Measurements from ENCODE around the gene CDC42BPG.

CDC42BPG gene

DNA sequence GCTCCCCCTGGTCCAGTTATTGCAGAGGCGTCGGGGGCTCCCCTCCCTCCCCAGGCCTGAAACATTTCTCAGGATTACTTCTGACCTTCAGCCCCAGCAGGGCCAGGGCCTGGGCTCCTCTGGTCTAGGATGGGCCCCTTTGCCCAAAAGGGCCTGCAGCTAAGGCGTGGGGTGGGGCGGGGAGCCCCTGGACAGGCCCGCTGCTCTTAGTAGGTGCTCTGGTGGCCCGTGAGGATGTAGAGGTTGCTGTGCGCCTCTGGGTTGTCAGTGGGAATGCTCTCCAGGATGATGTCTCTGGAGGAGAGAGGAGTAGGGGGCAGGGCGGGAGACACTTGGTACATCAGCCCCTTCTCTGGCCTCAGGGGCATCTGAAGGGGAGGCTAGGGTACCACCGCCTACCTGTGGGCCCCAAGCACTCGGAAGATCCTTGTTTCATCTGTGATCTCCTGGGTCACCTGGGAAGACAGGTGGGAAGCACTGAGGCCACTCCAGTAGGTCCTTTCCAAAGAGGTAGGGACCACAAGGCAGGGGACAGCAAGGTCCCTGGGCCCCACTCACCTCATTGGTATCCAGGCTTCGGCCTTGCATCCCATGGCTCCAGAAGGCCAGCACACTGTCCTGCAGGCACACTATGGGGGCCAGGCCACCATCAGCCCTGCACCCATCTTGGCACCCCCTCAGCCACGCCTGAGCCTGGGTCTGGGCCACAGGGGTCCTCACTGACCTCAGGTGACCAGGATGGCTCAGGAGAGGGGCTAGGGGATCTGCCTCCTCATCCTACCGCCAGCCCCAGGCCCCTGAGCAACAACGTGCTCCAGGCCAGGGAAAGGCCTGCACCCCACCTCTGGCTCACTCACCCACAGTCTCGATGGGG lies 54.9 kb downstream of the CDC42BPG start:
- DNase-seq (ENCODE audit: low read depth in 2 of 2) = no peak

DNA sequence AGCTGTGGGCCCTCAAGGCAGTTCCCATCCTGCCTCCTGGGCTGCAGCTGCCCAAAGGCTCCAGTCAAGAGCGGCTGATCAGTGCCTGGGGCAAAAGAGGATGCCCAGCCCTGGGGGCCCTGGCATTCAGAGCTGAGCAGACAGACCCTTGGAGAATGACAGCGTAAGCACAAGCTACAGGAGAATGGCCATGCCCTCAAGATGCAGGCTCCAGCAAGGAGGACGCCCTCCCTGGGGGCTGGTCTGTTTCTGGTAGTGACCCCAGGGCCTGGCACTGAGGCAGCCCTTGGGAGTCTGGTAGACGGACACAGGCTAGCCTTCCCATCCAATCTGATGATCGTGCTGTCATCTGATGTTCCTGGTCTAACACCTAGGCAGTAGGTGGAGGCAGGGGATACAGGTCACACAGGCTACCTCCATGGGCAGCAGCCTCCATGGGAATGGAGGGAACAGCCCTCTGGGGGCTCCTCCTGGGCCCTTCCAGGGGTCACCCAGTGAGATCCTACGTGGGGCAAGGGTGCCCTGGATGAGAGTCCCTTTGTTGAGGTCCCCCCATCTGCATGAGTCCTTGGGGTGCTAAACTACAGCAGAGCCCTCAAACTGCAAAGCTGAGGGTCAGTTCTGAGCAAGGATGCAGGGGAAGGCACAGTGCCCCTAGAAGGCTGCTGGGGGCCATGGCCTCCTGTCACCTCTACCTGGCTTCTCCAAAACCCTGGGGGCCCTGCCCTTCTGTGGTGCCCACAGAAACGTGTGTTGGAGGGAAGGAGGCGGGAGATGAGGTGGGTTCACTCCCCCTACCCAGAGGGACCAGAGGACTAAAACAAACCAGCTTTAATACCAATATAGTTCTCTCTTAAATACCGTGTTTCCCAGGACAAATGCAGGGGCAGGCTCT lies 55.9 kb downstream of the CDC42BPG start:
- no peak for DNase-seq (ENCODE audit: low read depth in 2 of 2)

DNA sequence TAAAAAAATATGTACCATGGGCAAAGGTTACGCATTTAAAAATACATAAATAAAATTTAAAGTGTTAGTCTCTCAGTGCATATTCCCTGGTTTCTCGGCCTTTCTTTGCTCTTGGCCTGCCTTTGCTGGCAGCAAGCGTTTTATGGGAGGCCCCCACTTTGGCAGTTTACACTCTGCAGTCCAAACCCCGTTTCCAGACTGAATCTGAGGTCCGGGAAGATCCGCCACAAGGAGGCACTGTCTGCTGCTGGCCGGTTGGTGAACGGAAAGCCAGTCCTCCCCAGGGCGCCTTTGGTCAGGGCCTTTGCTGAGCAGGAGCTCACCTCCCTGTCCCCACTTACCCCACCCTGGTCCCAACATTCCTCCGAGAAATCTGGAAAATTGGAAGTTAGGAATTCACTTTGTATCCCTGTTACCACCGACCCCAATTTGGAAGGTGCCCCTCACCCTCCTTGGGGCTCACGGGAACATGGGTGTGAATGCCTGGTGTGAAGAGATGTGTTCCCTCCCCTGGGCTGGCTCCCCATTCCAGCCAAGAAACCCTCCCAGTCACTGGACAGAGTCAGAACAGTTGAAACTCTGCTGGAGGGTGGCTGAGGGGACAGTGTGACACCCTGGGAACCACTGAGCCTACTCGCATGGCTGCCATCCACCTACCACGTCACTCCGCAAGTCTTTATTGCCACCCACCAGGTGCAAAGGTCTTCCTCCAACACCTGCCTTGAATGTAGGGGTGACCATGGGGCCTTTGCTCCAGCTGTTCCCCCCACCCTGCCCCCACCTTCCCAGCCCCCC lies 56.7 kb downstream of the CDC42BPG start:
- no peak for DNase-seq (ENCODE audit: low read depth in 2 of 2)

DNA sequence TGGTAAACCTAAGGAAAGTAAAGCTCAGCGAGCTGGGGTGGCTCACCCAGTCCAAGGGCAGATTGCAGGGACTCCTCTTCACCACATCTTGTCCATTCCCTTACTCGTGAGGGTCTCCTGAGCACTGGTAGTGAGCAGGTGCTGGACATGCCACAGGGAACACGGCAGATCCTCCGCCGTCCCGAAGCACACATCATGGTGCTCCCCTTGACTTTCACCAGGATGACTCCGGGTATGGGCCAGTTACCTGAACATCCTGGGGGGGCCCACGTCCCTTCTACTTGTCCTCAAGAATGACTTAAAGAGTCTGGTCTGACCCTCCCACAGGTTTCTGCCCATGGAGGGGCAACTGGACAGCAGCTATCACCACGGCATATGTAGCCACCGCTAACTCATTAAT lies 58.1 kb downstream of the CDC42BPG start:
- no peak for DNase-seq (ENCODE audit: low read depth in 2 of 2)

DNA sequence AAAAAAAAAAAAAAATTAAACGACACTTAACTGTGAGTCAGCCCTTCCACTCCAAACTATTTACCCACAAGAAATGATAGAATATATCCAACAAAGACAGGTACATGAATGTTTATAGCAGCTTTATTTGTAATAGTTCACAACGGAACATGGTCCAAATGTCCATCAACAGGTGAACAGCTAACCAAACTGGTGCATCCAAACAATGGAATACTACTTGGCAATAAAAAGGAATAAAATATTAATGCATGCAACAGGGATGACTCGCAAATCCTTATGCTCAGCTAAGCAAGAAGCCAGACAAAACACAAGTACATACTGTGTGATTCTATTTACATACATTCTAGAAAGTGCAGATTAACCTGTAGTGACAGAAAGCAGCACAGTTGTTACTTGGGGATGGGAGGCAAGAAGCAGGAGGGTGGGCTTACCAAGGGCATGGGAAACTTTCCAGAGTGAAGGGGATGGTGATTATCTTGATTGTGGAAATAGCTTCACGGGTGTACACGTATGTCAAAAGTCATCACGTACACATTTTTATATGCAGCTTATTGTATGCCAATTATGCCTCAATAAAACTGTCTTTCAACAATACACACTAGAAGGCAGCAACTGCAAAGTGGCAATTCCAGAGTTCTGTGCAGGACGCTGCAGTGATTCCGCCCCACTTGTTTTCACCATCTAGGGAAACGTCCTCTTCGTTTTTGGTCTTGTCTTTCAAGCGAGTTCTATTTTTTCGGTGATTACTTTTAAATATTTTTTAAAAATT lies 59.5 kb downstream of the CDC42BPG start:
- no peak for DNase-seq (ENCODE audit: low read depth in 2 of 2)

DNA sequence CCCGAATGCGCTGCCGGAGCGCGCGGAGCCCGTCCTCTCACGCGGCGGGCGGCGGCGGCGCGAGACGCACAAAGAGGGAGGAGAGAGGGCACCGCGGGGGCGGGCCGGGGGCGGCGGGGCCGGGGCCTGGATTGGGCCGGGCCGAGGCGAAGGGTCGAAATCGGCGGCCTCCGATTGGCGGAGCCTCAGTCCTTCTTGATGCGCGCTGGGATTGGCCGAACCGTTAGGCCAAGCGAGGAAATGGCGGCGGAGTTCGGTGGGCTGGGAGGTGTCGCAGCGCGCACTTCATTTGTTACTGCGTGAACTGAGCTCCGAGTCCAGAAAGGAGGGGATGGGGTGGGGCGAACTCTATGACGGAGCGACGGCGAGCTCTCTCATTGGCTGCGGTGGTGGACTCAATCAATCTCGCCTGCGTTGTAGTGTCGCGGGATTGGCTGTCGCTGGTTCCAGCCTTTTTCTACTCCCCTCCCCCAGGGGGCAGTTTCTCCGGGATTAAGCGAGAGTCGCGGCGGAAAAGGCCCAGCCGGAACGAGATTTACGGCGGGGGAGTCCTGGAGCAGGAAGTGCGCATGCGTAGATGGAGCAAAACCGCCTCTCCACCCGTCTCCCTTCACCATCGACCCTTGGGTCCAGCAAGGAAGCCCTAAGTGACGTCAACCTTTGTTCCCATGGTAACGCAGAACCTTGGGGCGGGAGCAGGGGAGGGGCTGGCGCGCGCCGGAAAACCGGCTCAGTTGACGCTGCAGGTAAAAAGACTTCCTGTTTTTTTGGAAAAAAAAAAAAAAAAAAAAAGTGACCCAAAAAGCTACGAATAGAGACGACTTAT lies 65.8 kb downstream of the CDC42BPG start, which contains the start of gene SF1:
TSS of gene SF1 (minus strand) at position 70 of the 826 bp plus-strand sequence. CDS start 150 bp downstream, outside the sequence.
- peak; percentile 97 to 99 for DNase-seq (ENCODE audit: low read depth in 2 of 2)

DNA sequence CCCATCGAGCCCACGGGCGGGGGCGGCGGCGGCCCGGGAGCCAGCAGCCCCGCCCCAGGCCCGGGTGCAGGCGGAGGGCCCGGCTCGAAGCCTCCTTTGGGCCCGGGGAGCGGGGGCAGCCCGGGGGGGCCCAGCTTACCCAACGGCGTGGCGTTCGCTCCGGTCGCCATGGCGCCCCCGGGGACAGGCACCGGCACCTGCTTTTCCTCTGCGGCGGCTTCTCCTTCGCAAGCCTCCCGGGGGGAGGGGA lies 66.3 kb downstream of the CDC42BPG start:
- DNase-seq (ENCODE audit: low read depth in 2 of 2) = no peak

DNA sequence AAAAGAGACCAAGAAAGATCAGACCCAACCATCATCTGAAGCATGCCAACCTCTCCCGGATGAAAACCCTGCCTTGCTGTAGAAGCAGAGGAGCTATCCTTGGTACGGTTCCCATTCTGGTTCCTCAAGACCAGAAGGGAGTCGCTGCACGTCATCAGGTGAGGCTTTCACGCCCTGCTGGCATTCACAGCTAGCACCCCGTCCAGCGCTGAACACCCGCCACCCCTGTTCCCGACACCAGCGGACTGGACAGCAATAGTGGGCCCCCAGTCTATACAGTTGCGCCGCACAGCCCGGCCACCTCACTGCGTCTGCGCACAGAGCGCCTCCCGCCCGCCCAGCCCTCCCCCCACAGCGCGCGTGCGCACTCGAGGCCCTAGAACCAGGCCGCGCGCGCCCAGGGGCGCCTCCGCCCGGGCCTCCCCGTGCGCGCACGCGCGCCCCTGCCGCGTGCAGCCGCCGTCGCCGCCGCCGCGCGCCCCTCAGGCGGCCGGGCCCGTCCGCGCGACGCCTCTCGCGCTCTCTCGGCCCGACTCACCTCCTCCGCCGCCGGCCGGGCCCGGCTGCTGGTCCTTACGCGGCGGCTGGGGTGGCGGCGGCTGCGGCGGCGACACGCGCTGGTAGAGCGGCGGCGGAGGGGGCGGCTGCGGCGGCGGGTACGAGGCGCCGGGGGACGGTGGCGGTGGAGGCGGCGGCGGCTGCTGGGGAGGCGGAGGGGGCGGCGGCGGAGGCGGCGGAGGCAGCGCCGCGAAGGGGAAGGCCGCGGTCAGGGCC lies 66.8 kb downstream of the CDC42BPG start:
- peak; percentile 61 to 64 for DNase-seq (ENCODE audit: low read depth in 2 of 2)

DNA sequence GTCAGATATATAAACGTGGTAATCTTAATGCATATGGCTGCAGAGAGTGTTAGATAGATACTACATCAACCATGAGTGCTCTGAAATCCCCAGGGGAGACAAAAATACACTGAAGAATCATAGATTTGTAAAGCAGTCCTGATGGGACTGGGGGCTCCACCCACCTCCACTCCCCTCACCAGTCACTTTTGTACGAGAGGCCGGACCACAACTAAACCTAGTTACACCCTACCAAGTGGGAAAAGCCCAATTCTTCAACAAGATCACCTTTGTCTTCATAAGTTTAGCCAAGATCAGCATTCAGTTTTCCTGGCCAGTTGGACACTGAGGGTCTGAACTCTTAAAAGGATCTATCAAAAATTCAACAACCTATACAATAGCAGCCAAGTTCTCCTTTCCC lies 67.6 kb downstream of the CDC42BPG start:
- DNase-seq (ENCODE audit: low read depth in 2 of 2) = no peak

DNA sequence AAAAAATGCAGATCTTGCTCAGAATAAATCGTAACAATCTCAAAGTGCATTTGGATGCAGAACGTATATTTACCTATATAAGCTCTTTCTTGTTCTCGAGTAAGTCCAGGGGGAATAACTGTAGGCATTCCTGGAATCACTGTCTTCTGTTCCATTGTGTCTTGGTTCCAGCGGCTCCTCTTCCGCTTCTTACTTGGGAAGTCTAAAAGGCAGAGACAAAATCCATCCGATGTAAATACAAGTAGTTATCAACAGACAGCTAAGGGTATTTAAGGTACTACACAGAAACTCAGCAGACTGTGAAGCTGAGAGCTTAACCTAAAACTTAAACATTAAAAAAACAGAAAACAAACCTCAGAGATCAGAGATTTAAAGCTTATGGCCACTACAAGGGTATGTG lies 68.0 kb downstream of the CDC42BPG start:
- no peak for DNase-seq (ENCODE audit: low read depth in 2 of 2)

DNA sequence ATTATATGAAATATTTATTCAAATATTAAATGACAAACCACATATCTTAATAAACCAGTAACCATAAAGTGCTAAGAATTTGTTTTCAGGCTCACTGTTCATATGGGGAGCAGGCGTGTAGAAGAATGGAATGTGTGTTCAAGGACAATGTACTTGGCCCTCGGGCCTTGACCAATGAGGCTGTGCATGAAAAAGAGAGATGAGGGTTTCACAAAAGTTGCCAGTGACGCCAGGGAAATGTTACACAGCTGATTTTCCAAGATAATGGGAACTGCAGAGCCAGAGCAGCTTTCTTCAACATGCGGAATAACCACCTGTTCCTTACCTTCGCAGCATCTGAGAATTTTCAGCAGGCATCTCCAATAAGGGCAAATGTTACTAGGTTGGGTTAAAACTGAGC lies 70.3 kb downstream of the CDC42BPG start:
- DNase-seq (ENCODE audit: low read depth in 2 of 2) = no peak

Measured in activated CD8-positive, alpha-beta memory T cell treated with anti-CD3 and anti-CD28 coated beads for 4 hours (primary cell).